ENCODE data around the gene KLF7.

- TF ChIP-seq POLR2A (IDR thresholded peaks at IDR 0.05), result no peak
- TF ChIP-seq, protein P1, sequence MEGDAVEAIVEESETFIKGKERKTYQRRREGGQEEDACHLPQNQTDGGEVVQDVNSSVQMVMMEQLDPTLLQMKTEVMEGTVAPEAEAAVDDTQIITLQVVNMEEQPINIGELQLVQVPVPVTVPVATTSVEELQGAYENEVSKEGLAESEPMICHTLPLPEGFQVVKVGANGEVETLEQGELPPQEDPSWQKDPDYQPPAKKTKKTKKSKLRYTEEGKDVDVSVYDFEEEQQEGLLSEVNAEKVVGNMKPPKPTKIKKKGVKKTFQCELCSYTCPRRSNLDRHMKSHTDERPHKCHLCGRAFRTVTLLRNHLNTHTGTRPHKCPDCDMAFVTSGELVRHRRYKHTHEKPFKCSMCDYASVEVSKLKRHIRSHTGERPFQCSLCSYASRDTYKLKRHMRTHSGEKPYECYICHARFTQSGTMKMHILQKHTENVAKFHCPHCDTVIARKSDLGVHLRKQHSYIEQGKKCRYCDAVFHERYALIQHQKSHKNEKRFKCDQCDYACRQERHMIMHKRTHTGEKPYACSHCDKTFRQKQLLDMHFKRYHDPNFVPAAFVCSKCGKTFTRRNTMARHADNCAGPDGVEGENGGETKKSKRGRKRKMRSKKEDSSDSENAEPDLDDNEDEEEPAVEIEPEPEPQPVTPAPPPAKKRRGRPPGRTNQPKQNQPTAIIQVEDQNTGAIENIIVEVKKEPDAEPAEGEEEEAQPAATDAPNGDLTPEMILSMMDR (IDR thresholded peaks at IDR 0.05), result no peak
Measured at GRCh38 chr2:207150284-207150683, 15.5 kb downstream of the KLF7 start.
